ENCODE data around the gene ABCB9. TPM values are rescaled to one million over a fixed set of nuclear protein-coding genes. Genes with fewer than 3 reads are reported as not detected.

The ABCB9 gene
- polyA plus RNA-seq, 1 donor = 8.4 TPM

GRCh38 chr12:122995503-122996187 lies 29.4 kb upstream of the ABCB9 start:
- no peak for DNase-seq

GRCh38 chr12:122994781-122995502 lies 28.7 kb upstream of the ABCB9 start:
- DNase-seq = no peak

- no peak for DNase-seq
Measured at GRCh38 chr12:122994140-122994675, 27.9 kb upstream of the ABCB9 start.

GRCh38 chr12:122992386-122992785 lies 26.1 kb upstream of the ABCB9 start:
- peak; percentile 34 for DNase-seq

GRCh38 chr12:122991623-122992275 lies 25.5 kb upstream of the ABCB9 start:
- no peak for DNase-seq

GRCh38 chr12:122990961-122991622 lies 24.8 kb upstream of the ABCB9 start:
- no peak for DNase-seq

GRCh38 chr12:122990561-122990960 lies 24.3 kb upstream of the ABCB9 start:
- DNase-seq = no peak

GRCh38 chr12:122989874-122990419 lies 23.7 kb upstream of the ABCB9 start:
- no peak for DNase-seq

- no peak for DNase-seq
Measured at GRCh38 chr12:122989225-122989839, 23.1 kb upstream of the ABCB9 start.

GRCh38 chr12:122988612-122989212 lies 22.4 kb upstream of the ABCB9 start:
- no peak for DNase-seq

- no peak for DNase-seq
Measured at GRCh38 chr12:122988036-122988435, 21.8 kb upstream of the ABCB9 start.

- no peak for DNase-seq
Measured at GRCh38 chr12:122987086-122987951, 21.1 kb upstream of the ABCB9 start.

- DNase-seq = no peak
Measured at GRCh38 chr12:122986258-122986871, 20.1 kb upstream of the ABCB9 start.

GRCh38 chr12:122985338-122986257 lies 19.3 kb upstream of the ABCB9 start:
- DNase-seq = no peak

- no peak for DNase-seq
Measured at GRCh38 chr12:122984612-122985337, 18.5 kb upstream of the ABCB9 start.

GRCh38 chr12:122983789-122984515 lies 17.7 kb upstream of the ABCB9 start:
- DNase-seq = no peak

Data from left kidney (tissue), 2 donors.